ENCODE measurements around the gene CD209.
A peak's percentile ranks its signal among the peaks of the same experiment; 100 is the strongest.

CD209 gene

GRCh38 chr19:7738023-7738422 is 9.3 kb downstream of the CD209 start:
- DNase-seq (ENCODE audit: low spot score) = no peak

- DNase-seq (ENCODE audit: low spot score) = no peak
Measured at GRCh38 chr19:7737215-7737614, 10.1 kb downstream of the CD209 start.

- DNase-seq (ENCODE audit: low spot score) = no peak
Measured at GRCh38 chr19:7736148-7736547, 11.2 kb downstream of the CD209 start.

GRCh38 chr19:7734220-7735203 is 12.8 kb downstream of the CD209 start:
- DNase-seq (ENCODE audit: low spot score) = no peak

- no peak for DNase-seq (ENCODE audit: low spot score)
Measured at GRCh38 chr19:7733376-7733775, 14.0 kb downstream of the CD209 start.

- no peak for DNase-seq (ENCODE audit: low spot score)
Measured at GRCh38 chr19:7732045-7732444, 15.3 kb downstream of the CD209 start, which contains the start of gene CLEC4G. CLEC4G (minus strand) TSS chr19:7732110; CDS start chr19:7732102, 8 bp downstream.

GRCh38 chr19:7731615-7732014 is 15.7 kb downstream of the CD209 start:
- DNase-seq (ENCODE audit: low spot score) = no peak

GRCh38 chr19:7731218-7731595 is 16.1 kb downstream of the CD209 start:
- DNase-seq (ENCODE audit: low spot score) = no peak

GRCh38 chr19:7730286-7731217 is 16.8 kb downstream of the CD209 start:
- DNase-seq (ENCODE audit: low spot score) = no peak

- no peak for DNase-seq (ENCODE audit: low spot score)
Measured at GRCh38 chr19:7729831-7730285, 17.5 kb downstream of the CD209 start.

GRCh38 chr19:7729211-7729610 is 18.1 kb downstream of the CD209 start:
- no peak for DNase-seq (ENCODE audit: low spot score)

- DNase-seq (ENCODE audit: low spot score) = no peak
Measured at GRCh38 chr19:7725791-7726190, 21.5 kb downstream of the CD209 start.

- peak; percentile 72 for DNase-seq (ENCODE audit: low spot score)
Measured at GRCh38 chr19:7722231-7722651, 25.1 kb downstream of the CD209 start.

GRCh38 chr19:7720351-7720750 is 27.0 kb downstream of the CD209 start:
- no peak for DNase-seq (ENCODE audit: low spot score)

GRCh38 chr19:7718668-7719067 is 28.7 kb downstream of the CD209 start:
- no peak for DNase-seq (ENCODE audit: low spot score)

- no peak for DNase-seq (ENCODE audit: low spot score)
Measured at GRCh38 chr19:7716762-7717161, 30.6 kb downstream of the CD209 start.

GRCh38 chr19:7715671-7716070 is 31.7 kb downstream of the CD209 start:
- peak; percentile 81 for DNase-seq (ENCODE audit: low spot score)

GRCh38 chr19:7710616-7711015 is 36.7 kb downstream of the CD209 start:
- no peak for DNase-seq (ENCODE audit: low spot score)

- no peak for DNase-seq (ENCODE audit: low spot score)
Measured at GRCh38 chr19:7709932-7710460, 37.3 kb downstream of the CD209 start.

GRCh38 chr19:7706955-7707456 is 40.3 kb downstream of the CD209 start:
- no peak for DNase-seq (ENCODE audit: low spot score)

GRCh38 chr19:7706188-7706954 is 41.0 kb downstream of the CD209 start:
- no peak for DNase-seq (ENCODE audit: low spot score)

Measured in cerebellar cortex (tissue), 1 donor.